Stomach (tissue), 4 donors: ENCODE measurements around the gene LMTK2.

Experiments used
- EP300 ChIP-seq: sonication (generic); formaldehyde crosslinking; IDR thresholded peaks from one replicate; pipeline ENCODE4 v1.6.1; 2017; ENCODE audit warnings: antibody characterized with exemption
- POLR2AphosphoS5 ChIP-seq, 3 donors: sonication (generic); formaldehyde crosslinking; IDR thresholded peaks; one replicate each; pipeline ENCODE4 v1.6.1; 2016; ENCODE audit warnings: antibody characterized with exemption in 3 of 3
- TF ChIP-seq, protein P1 (sequence below), 7 experiments: fragments of 450-650 bp in 4 of 7; fragments of 200-600 bp in 3 of 7; sonication (generic) in 3 of 7; IDR thresholded peaks; one replicate each; pipeline ENCODE4 v1.5.1; 2016 to 2019; ENCODE audit warnings: antibody characterized with exemption in 7 of 7, control low read depth in 2 of 7, mild to moderate bottlenecking in 1 of 7

DNA sequence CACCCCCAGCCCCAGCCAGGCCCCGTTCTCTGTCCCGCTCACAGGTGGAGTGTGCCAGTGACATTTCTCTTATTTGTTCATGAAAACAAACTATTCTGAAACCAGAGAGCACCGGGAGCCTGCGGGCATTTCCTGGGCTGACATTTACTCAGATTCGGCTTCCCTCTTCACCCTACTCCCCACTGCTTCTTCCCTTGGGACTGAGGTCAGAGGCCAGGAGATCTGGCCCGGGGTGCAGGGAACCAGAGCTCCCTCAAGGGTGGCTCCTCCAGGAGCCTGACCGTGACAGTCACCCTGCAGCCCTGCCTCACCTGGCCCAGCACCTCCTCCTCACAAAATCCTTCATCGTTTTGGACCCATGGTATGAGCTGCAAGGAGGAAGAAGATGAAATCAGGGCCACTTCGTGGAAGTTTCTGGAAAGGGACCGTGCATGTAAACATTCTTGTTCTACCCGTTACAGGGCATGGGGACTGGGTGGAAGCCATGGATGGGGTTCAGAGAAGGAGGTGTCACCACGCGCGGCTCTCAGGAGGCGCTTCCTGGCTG is 116.8 kb downstream of the LMTK2 start:
- TF ChIP-seq, protein P1, sequence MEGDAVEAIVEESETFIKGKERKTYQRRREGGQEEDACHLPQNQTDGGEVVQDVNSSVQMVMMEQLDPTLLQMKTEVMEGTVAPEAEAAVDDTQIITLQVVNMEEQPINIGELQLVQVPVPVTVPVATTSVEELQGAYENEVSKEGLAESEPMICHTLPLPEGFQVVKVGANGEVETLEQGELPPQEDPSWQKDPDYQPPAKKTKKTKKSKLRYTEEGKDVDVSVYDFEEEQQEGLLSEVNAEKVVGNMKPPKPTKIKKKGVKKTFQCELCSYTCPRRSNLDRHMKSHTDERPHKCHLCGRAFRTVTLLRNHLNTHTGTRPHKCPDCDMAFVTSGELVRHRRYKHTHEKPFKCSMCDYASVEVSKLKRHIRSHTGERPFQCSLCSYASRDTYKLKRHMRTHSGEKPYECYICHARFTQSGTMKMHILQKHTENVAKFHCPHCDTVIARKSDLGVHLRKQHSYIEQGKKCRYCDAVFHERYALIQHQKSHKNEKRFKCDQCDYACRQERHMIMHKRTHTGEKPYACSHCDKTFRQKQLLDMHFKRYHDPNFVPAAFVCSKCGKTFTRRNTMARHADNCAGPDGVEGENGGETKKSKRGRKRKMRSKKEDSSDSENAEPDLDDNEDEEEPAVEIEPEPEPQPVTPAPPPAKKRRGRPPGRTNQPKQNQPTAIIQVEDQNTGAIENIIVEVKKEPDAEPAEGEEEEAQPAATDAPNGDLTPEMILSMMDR (IDR thresholded peaks at IDR 0.05): no peak
- TF ChIP-seq EP300 (no peak), POLR2AphosphoS5 (IDR thresholded peaks at IDR 0.05) (no peak)
